Measurements from ENCODE around the gene PEX7.

DNA sequence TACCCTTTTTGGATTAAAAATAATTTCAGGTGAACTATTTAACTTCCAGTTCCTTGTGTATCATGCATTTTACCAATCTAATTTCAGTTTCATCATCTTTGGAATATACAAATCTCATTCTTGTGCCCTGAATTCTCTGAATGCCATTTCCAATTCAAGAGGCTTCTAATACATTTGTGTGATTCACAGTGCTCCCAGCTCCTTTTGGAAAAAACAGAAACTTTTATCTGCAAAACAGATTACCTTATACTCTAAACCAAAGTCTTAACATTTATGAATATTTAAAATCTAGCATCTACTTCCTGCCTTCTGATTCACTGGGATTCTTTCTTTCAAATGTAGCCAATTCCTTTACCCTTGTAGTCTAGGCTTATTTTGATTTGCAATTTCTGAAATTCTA lies 11.1 kb upstream of the PEX7 start:
- TF ChIP-seq POLR2AphosphoS5 (IDR thresholded peaks at IDR 0.05; ENCODE audit: insufficient read depth in 1 of 2, low read depth in 1 of 2) (no peak), POLR2A (IDR thresholded peaks at IDR 0.05) (no peak)
- TF ChIP-seq, protein P1, sequence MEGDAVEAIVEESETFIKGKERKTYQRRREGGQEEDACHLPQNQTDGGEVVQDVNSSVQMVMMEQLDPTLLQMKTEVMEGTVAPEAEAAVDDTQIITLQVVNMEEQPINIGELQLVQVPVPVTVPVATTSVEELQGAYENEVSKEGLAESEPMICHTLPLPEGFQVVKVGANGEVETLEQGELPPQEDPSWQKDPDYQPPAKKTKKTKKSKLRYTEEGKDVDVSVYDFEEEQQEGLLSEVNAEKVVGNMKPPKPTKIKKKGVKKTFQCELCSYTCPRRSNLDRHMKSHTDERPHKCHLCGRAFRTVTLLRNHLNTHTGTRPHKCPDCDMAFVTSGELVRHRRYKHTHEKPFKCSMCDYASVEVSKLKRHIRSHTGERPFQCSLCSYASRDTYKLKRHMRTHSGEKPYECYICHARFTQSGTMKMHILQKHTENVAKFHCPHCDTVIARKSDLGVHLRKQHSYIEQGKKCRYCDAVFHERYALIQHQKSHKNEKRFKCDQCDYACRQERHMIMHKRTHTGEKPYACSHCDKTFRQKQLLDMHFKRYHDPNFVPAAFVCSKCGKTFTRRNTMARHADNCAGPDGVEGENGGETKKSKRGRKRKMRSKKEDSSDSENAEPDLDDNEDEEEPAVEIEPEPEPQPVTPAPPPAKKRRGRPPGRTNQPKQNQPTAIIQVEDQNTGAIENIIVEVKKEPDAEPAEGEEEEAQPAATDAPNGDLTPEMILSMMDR (IDR thresholded peaks at IDR 0.05) = no peak

Measured in vagina (tissue), 2 donors.